ENCODE results near the gene GLRA2. TPM values are rescaled to one million over a fixed set of nuclear protein-coding genes. Genes with fewer than 3 reads are reported as not detected.
"Not testable (repeated sequence)": the region's sequence is repeated elsewhere in the genome, so short reads cannot be mapped to it uniquely, and the experiment has no call there.

Gene GLRA2
- total RNA-seq, 1 donor from 2014 or later: not detected

DNA sequence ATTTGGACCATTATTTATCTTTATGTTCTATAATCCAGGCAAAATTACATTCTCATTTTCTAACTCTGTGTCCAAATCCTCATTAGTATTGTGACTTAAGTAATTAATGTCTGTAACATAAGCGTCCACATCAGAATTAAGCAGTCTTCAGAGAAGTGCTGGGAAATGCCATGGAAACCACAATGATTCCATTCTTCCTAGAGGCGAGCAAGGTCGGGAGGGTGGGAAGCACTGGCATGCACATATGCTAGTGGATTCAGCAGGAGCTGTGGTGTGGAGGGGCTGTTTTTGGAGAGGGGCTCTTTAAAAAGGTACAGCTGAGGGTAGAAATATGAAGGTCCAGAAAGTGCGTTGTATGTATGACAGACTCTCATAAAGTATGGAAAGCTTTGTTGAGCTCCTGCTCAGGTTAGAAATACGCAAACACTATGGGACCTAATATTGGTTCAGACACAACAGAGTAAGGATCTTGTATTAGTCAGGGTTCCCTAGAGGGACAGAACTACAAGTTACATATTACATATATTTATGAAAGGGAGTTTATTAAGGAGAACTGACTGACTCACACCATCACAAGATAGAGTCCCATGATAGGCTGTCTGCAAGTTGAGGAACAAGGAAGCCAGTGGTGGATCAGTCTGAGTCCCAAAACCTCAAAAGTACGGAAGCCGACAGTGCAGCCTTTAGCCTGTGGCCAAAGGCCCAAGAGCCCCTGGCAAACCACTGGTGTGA, 61.5 kb downstream of the GLRA2 start:
- intact Hi-C loops (cut with micrococcal nuclease): no loop called here

DNA sequence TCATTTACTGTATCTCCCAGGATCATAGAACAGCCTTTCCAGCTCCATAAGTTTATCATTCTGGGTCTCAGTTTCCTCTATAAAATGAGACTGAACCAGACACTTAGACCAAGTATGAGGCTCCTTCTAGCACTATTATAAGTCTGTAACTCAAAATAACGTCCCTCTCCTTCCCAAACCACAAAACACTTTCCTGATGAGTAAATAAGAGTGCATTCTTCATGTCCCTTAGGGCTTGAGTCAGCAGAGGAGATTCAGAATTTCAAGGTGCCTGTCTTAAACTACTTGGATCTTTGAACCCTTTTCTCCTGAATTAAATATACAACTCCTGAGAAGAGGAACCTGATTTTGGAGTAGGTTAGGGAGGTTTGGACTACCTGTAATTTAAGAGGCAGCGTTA, 62.6 kb downstream of the GLRA2 start:
- intact Hi-C loops (cut with micrococcal nuclease): no loop called here

DNA sequence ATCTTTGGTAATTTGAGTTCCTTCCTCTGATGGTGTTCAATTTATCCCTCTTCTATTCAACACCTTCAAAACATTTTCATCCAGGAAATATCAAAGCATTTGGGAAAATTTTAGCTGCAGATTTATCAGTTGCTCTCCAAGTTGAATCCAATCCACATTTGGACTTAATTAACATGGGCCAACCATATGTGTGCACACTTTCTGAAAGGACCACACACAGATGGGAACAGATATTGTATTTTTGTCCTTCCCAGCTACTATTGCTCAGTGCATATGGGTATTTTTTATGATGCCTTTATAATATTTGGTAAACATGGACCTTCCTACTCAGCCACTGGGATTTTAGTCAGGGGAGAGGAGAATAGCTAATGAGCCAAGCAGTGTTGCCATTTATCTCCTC, 65.2 kb downstream of the GLRA2 start:
- intact Hi-C loops (cut with micrococcal nuclease): no loop called here

DNA sequence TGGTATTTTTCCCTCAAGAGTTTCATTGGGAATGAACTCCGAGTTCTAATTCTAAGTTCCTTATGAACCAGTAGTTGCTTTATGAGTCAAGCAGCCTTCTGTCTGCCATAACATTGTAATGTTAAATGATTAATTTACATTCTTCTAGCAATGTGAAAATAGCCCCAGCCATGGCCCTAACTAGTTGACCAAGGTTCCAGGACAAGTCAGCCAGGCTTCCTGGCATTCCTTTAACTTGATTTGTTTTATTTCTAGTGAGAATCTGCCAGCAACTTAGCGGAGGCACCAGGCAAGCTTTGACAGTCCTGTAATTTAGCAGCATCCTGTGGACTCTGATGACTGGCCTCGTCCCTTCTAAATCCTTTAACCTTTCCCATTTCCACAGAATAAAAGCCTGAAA, 69.0 kb downstream of the GLRA2 start:
- intact Hi-C loops (cut with micrococcal nuclease): no loop called here

DNA sequence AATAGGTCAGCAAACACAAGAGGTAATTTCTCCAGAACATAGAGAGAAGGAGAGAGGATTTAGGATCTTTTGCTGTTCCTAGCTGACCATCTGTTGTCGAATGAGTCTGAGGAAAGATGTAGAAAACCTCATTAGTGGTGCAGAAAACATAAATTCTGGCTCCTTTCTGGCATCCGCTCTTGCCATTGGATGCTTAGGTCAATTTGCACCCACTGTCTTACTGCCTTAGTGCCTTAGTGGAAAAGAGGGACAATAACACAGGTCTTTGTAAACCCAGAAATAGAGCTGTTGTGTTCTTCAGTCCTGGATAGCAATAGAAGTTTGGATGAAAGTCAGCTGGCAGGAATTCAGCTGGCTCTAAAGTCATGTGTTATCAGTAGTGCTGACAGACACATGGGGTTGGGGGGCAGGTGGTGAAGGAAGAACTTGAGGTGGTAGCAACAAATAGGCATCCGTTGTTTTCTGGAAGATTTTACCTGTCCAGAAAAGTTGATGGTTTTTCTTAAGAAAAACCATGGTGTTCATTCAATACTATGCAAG, 78.2 kb downstream of the GLRA2 start:
- intact Hi-C loops (cut with micrococcal nuclease): no loop called here

DNA sequence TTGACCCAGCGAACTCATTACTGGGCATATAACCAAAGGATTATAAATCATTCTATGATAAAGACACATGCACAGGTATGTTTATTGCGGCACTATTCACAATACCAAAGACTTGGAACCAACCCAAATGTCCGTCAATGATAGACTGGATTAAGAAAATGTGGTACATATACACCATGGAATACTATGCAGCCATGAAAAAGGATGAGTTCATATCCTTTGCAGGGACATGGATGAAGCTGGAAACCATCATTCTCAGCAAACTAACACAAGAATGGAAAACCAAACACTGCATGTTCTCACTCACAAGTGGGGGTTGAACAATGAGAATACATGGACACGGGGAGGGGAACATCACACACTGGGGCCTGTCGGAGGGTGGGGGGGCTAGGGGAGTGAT, 83.1 kb downstream of the GLRA2 start:
- intact Hi-C loops (cut with micrococcal nuclease): not testable (repeated sequence)

DNA sequence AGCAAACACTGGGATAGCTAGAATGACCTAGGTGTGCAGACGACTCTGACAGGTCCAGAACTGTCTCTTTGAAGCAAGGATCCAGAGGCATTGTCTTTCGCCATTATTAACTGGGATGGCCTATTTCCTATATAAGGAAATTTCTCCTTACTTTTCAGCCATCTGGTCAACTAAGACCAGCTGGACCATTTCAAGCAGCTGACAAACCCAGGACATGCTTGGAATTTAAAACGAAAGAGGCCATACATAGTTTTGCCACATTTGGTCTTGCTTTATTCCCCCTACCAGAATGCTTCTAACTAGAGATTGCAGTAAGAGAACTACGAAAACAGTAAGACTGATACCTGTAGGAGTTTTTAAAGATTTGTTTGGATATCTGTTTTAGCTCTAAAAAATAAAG, 87.0 kb downstream of the GLRA2 start:
- intact Hi-C loops (cut with micrococcal nuclease): no loop called here

DNA sequence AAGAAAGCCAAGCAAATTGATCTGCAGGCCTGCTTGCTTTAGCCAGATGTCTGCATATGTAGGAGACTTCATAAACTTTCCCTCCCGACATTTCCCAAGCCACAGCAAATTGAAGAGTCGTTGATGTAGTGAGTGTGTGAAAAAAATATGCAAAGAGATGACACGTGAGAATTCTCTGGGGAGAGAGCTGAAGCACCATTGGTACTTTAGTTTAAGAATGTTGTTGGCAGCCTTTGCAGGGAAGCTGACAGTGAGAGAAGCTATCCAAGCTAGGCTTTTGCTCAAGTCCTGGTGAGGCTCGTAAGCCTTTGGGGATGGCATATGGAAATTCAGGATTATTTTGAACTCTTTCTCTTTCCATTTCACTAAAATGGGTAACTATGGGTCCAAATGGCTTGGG, 87.5 kb downstream of the GLRA2 start:
- intact Hi-C loops (cut with micrococcal nuclease): no loop called here

DNA sequence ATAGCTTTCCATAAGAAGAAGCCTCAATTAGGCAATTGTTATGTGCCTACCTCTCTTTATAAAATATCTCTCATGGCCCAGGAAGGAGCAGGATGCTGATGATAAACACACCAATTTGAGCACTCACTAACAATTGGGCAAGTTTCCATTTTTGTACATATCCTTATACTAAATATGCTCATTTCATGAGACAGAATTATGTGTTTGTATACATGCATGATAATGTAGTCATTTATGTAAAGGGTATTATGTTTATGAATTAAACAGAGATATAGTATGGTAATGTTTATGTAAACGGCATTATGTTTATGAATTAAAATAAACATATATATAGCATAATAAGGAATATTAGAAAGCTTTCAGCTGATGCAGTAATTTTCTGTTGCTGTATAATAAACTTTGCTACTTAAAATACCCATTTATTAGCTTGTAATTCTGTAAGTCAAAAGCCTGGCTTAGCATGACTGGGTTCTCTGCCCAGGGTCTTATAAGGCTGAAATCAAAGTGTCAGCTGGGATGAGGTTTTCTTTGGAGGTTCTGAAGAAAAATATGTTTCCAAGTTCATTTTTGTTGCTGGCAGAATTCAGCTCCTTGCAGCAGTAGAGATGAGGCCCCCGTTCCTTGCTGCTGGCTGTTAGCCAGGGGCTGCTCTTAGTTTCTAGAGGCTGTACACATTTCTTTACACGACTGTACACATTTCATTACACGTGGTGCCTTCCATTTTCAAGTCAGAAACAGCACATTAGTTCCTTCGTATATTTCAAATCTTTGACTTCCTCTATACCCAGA, 89.0 kb downstream of the GLRA2 start:
- intact Hi-C loops (cut with micrococcal nuclease): no loop called here

DNA sequence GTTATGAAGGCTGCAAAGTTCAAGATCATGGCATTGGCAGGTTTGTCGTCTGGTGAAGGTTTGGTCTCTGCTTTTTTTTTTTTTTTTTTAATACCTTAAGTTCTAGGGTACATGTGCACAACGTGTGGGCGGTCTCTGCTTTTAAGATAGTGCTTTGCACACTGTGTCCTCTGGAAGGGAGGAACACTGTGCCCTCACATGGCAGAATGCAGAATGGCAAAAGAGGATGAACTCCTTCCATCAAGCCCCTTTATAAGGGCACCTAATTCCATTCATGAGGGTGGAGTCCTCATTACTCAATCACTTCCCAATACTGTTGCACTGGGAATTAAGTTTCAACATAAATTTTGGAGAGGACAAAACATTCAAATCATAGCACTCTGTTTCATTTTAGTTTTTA, 101.4 kb downstream of the GLRA2 start:
- intact Hi-C loops (cut with micrococcal nuclease): no loop called here

DNA sequence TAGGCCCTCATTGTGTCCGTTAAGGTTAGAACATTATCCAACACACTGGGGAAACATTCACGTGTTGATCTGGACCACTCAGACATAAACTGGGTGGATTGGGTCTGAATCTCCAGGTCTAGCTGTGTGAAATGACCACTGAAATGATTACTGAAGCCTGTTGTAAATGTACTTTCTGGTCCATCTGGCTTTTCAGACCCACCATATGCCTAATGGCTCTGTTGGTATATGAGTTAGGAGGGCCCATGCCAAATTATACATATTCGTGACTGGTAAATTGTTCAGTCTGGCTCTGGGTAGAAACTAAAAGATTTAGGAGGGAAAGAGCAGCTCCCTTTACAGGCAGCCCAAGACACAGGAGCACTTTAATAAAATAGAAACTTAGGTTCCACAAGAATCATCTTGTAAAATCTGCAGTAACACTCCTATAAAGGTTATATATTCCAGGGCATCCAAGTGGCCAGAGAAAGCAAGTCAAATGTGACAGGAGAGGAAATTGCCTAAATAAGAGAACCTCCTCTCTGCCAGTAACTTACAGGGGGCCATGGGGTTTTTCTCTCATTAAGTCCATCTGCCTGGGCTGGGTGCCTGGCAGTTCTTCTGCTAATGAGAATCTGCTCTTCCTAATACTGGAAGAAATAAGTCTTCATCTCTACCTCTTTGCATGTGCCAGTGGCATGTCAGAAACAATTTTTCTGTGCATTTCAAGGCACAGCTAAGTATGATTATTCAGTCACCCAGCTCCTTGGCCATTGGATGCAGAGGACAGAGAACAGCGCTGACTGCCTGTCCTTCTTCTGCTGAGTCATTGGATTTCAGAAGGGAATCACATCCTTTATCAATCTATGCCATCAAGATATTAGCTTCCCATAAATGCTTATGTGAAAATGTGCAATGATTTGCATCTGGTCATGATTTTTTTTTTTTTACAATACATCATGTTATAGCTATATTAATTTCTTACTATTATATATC, 112.6 kb downstream of the GLRA2 start:
- intact Hi-C loops (cut with micrococcal nuclease): no loop called here

DNA sequence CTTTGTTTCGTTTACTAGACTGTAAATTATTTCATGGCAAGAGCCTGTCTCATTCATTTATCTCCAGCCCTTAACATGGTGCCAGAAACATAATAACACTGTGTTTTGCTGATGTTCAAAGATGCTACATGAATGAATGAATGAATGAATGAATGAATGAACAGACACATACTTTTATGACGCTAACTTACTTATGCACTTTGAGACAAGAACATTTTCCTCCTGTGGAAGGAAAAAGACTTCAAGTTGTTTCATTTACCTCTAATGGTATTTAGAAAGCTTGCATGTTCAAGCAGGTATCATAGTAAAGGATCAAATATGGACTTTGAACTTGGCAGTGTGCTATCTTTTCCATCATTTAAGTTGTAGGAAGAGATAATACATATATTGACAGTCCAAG, 131.6 kb downstream of the GLRA2 start:
- intact Hi-C loops (cut with micrococcal nuclease): no loop called here

DNA sequence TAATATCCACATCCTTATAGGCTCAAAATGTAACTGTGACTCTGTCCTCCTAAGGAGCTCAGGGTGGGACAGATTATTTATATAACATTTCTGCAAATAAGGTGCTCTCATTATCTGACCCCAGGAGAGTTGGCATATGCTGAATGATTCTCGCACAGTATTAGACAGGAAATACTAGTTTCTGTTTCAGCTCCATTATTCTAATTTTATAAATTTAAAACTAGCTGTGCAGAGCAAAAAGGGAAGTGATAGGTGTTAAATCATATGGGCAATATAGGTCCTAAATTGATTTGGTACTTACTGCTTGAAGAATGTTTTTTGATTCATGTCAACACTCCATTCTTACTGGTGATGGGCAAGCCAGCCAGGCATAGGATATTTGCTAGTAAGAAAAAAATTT, 141.5 kb downstream of the GLRA2 start:
- intact Hi-C loops (cut with micrococcal nuclease): no loop called here

DNA sequence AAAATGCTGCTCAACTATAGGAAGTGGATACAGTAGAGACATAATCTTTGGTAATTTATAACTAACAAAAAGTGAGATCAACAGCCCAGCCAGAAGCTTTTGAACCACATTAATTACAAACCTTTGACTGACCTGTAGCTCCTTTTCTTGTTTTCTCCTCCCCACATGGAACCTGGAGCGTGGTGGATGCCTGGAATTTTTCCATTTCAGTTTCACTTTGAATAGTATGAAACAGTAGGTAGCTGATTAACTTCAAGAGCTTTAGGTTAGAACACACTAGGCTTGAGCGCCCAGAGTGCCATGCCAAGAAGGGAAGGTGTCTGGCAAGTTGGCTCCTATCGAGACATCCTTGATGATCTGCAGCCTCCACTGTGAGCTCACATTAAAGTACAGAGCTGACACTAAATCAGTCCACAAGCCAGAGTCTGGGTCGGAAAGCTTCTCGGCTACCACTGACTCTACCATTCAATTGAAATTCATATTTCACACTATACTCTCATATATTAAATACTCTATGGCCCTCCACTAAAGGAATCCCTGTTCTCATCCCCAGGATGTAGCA, 143.4 kb downstream of the GLRA2 start:
- intact Hi-C loops (cut with micrococcal nuclease): no loop called here

DNA sequence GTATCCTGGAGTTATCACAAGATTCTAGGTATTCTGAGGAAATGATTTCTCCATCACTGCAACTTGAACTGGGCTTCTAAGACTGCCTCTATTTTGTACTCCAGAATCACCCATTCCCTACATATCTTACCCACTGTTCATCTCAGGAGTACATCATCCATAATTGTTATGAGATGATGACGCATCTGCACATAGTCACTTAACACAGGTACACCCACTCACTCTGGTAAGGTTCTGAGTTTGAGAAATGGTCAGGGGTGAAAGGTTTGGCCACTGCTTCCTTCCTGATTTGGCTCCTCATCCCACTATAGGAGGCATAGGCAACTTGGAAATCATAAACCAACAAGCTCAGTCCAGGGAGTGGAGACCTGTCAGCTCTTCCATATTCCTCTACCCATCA, 143.9 kb downstream of the GLRA2 start:
- intact Hi-C loops (cut with micrococcal nuclease): no loop called here

DNA sequence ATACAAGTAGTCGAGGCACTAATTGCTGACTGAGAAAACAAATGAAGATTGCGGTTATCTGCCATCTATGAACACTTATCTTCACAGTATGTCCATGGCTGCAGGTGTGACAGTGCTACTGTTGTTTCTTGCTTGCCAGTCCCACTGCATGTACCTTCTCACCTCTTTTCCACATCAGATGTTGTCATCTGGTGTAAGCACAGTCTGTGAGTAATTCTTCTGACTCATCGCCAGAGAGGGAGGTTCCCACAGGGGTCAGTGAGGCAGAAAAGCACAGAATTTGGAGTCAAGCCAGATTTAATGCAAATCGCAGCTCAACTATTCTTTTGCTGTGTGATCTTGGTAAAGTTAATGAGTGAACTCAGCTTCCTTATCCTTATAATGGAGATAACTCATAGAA, 144.4 kb downstream of the GLRA2 start:
- intact Hi-C loops (cut with micrococcal nuclease): no loop called here

DNA sequence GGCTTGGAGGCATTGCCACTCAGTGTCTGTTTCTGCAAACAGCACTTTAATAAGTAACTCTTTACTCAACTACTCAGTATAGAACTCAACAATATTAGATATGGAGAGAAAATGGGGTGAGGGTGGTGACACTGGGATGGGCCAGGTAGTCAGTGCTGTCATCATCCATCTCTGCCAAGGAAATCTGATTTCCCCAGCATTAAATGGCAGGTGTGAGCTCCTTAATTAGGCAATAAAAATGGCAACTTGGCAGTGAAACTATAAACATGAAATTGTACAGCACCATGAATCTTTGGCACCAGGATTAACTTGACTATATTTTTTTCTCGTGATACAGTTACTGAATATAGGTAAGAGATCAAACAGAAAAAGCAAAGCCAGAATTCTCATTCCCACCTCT, 146.2 kb downstream of the GLRA2 start:
- intact Hi-C loops (cut with micrococcal nuclease): no loop called here

DNA sequence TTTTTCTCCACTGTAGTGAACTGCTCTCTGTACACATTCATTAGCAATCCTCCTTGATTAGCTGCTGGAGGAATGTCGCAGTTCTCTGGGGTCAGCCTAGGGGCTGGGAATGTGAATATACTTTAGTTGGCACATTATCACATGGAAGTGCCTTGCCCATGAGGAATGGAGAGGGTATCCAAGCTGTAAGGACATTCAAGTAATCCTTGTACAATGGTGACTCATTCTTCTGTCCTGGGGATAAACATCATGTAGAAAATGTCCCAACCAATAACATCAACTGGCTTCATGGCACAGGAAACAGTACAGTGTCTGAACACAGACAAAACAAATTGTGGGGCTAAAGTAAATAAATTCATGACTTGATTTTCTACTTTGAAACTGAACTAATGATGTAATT, 147.1 kb downstream of the GLRA2 start:
- intact Hi-C loops (cut with micrococcal nuclease): no loop called here

DNA sequence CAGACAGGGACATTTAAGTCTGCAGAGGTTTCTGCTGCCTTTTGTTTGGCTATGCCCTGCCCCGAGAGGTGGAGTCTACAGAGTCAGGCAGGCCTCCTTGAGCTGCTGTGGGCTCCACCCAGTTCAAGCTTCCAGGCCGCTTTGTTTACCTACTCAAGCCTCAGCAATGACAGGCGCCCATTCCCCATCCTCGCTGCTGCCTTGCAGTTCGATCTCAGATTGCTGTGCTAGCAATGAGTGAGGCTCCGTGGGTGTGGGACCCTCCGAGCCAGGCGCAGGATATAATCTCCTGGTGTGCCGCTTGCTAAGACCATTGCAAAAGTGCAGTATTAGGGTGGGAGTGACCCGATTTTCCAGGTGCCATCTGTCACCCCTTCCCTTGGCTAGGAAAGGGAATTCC, 159.0 kb downstream of the GLRA2 start:
- intact Hi-C loops (cut with micrococcal nuclease): not testable (repeated sequence)

DNA sequence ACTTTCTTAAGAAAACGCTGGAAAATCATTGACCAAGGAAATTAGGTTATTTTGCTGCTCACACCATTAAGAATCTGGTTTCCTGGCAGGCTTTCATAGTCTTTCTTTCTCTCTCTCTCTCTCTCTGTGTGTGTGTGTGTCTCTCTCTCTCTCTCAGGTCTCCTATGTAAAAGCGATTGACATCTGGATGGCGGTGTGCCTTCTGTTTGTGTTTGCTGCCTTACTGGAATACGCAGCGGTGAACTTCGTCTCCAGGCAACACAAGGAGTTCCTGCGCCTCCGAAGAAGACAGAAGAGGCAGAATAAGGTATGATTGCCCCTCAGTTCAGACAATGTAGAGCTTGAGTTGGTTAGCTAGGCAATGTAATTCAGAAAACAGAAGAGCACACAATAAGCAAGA, 161.2 kb downstream of the GLRA2 start:
- intact Hi-C loops (cut with micrococcal nuclease): no loop called here

DNA sequence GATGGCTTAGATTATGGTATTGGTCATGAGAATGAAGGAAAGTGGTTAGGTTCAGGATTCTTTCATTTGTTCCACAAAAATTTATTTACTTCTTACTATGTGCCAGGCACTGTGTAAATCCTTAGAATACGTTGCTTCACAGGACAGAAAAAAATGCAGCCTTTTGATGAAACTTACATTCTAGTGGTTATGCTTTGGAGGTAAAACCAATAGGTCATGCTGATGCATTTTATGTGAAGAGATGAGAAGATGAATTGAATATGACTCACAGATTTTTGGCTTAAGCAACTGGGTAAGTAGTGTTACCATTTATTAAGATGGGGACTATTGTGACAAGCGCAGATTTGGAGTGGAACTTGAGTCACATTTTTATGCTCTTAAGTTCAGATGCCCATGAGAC, 165.3 kb downstream of the GLRA2 start:
- intact Hi-C loops (cut with micrococcal nuclease): no loop called here

All from T-helper 1 cell treated with Interleukin-12 subunit alpha and Interleukin-12 subunit beta and Interleukin-4 antibody, amounts not matched to agents 30 ng/mL and 1 ng/mL, for 36 hours (primary cell).